Panc1 (cell line): ENCODE results near the gene FRS2.

Source experiments
- CTCF ChIP-seq: fragments of 450-650 bp; IDR thresholded peaks from 2 replicates; pipeline ENCODE4 v1.5.1; 2017; ENCODE audit warnings: mild to moderate bottlenecking
- POLR2AphosphoS5 ChIP-seq: IDR thresholded peaks from 2 replicates; pipeline ENCODE4 v1.6.1; 2012; ENCODE audit warnings: mild to moderate bottlenecking, low read depth, low read length, moderate library complexity
- TCF7L2 ChIP-seq: IDR thresholded peaks from 2 replicates; pipeline ENCODE4 v1.6.1; 2011; ENCODE audit warnings: mild to moderate bottlenecking, low read depth, low read length, inconsistent platforms
- TF ChIP-seq, protein P1 (sequence below), 2 experiments: IDR thresholded peaks; 2 replicates each; pipeline ENCODE4 v1.6.1; 2011 to 2012; ENCODE audit warnings: low read depth in 2 of 2, control low read depth in 1 of 2, low read length in 1 of 2, mild to moderate bottlenecking in 1 of 2, moderate library complexity in 1 of 2; ENCODE audit not compliant: insufficient read depth in 1 of 2

DNA sequence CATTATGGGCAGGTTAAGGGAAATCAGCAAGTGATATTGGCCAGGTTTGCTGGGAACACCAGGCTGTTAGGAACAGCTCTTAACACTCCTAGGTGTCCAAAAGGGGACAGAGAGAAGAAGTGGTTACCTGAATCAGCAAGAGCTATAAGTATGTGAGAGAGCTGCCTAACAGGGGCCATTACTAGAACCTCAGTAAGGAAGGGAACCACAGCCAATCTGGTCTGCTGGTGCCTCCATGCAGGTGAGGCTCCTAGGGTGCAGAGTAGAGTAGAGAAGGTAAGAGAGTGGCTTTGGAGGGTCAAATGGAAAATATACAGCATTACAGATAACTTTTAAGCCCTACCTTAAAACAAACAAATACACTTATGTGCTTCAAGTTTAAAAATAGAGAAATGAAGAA, 78.5 kb downstream of the FRS2 start:
- TF ChIP-seq CTCF (no peak), TCF7L2 (no peak), POLR2AphosphoS5 (no peak)
- TF ChIP-seq, protein P1, sequence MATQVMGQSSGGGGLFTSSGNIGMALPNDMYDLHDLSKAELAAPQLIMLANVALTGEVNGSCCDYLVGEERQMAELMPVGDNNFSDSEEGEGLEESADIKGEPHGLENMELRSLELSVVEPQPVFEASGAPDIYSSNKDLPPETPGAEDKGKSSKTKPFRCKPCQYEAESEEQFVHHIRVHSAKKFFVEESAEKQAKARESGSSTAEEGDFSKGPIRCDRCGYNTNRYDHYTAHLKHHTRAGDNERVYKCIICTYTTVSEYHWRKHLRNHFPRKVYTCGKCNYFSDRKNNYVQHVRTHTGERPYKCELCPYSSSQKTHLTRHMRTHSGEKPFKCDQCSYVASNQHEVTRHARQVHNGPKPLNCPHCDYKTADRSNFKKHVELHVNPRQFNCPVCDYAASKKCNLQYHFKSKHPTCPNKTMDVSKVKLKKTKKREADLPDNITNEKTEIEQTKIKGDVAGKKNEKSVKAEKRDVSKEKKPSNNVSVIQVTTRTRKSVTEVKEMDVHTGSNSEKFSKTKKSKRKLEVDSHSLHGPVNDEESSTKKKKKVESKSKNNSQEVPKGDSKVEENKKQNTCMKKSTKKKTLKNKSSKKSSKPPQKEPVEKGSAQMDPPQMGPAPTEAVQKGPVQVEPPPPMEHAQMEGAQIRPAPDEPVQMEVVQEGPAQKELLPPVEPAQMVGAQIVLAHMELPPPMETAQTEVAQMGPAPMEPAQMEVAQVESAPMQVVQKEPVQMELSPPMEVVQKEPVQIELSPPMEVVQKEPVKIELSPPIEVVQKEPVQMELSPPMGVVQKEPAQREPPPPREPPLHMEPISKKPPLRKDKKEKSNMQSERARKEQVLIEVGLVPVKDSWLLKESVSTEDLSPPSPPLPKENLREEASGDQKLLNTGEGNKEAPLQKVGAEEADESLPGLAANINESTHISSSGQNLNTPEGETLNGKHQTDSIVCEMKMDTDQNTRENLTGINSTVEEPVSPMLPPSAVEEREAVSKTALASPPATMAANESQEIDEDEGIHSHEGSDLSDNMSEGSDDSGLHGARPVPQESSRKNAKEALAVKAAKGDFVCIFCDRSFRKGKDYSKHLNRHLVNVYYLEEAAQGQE (IDR thresholded peaks at IDR 0.05; ENCODE audit: insufficient read depth in 1 of 2, low read depth in 2 of 2, low read length in 1 of 2) = no peak
